Retina (tissue), 1 donor: Measurements from ENCODE around the gene NBL1.

ENCODE experiments used
- DNase-seq: peaks from one replicate; pipeline ENCODE4 v3.0.0-alpha.2; 2016

Gene NBL1, protein sequence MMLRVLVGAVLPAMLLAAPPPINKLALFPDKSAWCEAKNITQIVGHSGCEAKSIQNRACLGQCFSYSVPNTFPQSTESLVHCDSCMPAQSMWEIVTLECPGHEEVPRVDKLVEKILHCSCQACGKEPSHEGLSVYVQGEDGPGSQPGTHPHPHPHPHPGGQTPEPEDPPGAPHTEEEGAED

DNA sequence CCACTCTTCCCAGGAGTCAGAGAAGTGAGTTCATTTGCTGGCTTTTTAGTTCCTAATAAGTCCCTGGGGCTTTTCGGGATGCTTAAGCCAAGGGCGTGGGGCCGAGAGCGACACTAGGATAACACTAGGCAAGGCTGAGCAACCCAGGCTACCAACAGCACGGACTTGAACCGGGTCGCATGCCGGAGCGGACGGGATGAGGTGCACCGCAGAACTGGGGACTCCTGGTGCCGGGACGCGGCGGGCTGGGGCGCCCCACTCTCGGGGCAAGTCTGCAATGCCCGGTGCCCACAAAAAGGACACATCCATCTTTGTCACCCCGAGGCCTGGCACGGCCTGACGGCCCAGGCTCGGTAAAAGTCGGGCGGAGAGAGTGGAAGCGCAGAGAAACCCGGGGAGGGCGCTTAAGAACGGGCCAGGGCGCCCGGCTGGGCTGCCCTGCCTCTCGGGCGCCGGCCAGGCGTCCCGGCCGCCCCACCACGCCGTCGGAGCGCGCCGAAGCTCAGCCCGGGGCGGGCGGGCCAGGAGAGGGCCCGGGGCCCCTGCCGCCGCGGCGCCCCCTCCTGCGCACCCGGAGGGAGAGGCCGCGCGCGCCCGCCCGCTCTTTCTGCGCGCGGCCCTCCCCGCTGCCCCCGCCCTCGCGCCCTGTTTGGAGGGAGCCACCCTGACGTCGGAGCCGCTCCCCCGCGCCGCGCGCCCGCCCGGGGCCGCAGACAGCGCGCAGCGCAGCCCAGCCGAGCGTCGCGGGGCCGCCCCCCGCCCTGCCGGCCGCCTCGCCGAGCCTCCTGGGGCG, at the start of gene NBL1:
TSS of gene NBL1 (plus strand) at position 710 of the 793 bp plus-strand sequence. CDS start 10,720 bp downstream, outside the sequence.
- peak; percentile 64 for DNase-seq

DNA sequence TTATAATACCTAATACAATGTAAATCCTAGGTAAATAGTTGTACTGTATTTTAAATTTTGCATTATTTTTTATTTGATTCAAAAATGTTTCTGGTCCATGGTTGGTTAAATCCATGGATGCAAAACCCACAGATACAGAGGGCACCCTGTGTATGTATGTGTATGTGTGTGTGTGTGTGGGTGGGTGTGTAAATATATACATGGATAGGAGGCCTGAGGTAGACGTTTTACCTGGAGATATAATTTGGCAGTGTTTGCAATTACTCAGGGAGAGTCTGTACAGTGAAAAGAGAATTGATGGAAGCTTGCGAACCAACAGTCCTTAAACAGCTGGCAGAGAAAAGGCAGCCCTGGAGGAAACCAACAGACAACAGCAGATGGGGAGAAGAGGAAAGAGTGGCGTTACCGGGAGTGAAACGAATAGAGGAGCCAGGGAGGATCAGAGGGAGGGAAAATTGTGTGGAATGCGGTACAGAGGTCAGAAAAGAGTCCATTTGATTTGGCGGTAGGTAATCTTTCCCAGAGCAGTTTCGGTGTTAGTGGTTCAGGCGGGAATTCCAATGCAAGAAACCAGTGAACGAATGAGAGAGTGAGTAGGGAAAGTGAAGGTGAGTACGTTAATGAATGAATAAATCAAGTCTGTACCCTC, 47.9 kb upstream of the NBL1 start:
- DNase-seq: no peak

DNA sequence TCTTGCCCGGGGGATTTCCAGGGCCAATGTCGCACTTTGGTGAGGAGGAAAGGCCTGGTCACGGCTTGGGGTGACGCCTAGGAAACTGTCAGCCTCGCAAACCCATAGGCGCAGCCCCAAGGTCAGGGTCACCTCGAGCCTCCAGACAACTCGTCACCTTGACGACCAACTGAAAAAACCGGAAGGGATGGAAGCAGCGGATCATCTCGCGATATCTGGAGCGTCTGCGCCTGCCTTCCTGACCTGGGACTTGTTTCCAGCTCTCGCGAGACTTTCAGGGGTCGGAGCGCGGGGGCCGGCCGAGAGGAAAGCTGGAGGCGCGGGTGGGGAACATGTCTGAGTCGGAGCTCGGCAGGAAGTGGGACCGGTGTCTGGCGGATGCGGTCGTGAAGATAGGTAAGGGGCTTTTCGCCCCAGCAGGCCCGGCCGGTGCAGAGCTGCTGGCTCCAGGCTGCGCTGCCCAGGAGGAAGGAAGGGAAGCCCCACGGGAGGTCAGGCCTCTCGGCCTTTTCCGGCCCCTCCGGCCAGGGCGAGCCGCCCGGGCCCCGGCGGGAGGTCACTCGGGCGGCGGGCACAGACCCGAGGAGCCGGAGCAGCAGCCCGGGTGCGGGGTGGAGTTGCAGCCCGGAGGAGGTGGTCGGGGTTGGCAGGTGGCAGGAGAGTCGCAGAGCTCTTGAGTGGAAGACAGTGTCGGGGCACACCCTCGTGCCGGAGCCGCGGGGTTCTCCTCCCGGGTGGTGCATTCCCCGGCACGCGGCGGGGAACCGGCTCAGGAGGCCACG, 47.2 kb upstream of the NBL1 start:
- peak; percentile 97 for DNase-seq

DNA sequence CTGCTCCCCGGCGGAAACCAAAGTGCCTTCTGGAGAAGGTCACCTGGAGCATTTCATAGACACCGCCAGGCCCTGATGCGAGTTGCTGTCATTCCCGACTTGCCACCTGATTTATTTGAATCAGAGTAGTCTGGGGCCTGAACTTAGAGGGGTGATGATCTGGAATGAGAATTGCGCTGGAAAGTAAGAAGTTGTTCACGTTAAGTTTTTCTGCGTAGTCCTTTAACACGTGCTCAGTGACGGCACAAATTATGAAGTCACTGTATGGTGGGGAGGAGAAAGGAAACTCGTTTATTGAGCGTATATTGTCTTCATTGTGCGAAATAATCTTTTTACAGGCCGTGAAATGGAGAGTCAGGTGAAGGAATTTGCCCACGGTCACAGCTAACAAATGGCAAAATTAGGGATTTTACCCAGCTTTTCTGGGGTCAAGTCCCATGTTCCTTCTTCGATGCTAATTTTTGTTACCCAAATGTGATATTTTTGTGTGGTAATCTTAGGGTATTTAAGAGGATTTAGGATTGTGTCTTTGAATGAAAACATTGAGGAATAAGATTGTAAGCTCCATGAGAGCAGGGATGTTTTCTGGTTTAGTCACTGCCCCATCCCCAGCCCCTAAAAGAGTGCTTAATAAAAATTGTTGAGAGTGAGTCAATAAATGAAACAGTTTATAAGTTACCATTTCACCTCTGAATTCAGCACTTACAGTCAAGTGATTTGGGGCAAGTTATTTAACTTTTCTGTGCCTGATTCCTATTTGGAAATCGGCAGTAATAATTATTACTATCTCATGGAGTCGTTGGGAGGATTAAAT, 46.4 kb upstream of the NBL1 start:
- no peak for DNase-seq

DNA sequence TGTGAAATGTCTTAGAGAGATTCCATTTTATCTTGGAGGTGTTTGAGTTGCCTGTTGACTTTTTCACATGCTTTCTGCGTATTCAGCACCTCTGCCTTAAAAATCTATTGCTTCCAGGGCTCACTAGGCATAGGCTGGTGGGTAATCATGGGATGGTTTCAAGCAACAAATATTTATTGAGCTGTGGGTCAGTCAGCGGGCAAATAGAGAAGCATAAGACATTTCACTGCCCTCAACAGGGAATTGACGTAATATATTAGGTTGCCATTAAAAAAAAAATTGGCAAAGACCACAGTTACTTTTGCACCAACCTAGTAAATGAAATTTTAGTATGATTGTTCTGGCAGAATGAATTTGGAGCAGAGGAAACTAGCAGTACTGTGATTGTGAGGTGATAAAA, 44.3 kb upstream of the NBL1 start:
- DNase-seq: no peak

DNA sequence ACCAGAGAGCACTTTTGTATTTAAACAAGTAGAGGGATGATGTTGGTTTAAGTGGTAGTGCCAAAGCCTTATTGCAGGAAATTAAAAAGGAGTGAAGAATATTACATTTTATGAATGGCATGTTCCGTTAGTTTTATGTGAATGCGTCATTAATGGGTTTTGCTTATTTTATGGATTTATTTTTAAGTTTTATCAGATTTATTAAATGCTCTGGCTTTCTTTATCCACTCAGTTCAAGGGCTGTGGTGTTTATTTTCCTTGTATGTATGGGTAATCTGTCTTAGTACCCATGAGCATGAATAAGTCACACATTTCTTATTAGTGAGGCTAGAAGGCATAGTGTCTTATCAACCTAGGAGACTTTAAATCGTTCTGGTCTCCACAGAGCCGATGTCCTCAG, 41.6 kb upstream of the NBL1 start:
- no peak for DNase-seq

DNA sequence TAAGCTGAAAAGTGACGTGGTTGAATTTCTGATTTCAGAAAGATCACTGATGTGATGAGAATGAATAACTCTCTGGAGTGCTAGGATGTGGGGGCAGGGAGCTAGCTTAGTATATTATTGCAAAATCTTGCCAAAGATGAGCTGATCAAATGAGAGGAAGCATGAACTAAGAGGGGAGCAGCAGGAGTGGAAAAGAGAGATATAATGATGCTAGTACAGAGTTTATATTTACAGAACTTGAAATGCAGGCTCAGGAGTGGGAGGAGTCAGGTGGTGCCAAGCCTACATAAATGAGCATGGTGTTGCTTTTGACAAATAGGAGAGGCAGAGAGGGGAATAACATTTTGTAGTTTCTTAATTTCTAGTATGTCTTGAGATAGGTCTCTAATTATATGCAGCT, 38.1 kb upstream of the NBL1 start:
- no peak for DNase-seq

DNA sequence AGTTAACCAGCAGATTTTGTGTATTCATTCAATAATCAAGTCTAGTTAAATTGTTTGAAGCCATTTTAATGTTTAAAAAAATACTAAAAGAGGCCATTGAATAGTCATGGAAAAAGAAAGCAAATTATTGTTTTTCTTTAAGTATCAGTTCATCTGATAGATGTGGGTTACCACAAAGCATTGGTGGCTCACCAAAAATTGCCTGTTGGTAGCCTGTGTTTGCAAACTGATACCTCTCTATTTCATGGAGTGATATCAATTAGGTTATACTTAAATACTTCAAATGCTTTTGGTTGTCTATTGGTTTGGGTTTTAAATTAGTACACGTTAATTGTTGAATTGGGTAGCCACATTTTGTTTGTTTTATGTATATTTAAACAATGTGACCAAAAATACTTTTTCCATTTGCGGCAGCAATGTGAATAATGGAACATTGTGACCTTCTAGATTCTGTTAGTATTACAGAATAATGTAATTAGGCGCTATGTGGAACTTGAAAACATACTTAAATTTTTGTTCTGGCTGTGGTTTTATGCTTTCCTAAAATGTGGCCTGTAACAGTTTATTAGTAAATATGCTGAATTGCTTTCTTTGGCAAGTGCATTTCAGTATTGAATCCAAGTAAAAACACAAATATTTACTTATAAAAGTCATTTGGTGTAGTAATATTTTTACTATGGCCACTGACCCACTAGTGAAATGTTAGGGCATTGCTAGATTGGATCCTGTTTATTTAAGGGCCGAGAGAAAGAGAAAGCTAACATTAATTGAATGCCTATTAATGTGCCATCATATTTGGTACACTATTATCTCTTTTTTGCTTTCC, 37.1 kb upstream of the NBL1 start:
- DNase-seq: no peak

DNA sequence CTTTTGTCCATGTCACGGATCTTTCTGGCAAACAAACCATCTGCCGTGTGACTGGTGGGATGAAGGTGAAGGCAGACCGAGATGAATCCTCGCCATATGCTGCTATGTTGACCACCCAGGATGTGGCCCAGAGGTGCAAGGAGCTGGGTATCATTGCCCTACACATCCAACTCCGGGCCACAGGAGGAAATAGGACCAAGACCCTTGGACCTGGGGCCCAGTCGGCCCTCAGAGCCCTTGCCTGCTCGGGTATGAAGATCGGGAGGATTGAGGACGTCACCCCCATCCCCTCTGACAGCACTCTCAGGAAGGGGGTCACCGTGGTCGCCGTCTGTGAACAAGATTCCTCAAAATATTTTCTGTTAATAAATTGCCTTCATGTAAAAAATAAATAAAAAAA, 35.9 kb upstream of the NBL1 start:
- no peak for DNase-seq

DNA sequence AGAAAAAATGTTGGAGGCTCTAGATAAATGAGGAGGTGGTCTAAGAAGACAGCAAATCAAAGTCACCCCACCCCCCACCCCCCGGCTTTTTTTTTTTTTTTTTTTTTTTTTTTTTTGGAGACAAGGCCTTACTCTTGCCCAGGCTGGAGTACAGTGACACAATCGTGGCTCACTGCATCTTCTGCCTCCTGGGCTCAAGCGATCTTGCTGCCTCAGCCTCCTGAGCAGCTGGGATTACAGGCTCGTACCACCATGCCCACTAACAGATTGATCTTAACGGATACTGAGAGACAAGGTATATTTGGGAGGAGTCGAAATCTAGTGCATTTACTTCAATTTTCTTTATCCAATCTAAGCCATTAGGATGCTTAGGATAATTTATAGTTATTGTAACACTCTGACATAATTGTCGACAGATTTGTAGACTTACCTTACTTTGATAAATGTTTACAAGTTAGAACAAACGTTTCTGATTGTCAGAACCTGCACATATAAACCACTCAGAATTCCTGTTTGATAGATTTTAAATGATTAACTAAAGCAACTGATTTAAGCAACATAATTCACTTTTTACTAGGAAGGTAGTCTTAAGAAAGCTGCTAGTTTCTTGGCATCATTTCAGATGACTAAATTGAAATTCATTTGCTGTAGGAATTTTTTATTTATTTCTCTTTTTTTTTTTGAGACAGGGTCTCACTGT, 33.7 kb upstream of the NBL1 start:
- DNase-seq: no peak

DNA sequence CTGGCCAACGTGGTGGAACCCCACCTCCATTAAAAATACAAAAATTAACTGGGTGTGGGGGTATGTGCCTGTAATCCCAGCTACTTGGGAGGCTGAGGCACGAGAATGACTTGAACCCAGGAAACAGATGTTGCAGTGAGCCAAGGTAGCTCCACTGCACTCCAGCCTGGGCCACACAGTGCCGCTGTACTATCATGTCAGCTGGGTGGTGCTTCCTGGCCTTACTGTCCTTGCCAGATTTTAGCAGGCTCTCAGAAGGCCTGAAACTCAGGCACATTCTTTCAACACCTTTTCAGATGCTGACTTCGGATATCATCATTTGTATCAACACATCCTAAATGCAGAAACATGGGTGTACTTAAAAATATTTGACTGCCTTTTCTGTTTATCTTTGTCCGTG, 31.6 kb upstream of the NBL1 start:
- DNase-seq: no peak

DNA sequence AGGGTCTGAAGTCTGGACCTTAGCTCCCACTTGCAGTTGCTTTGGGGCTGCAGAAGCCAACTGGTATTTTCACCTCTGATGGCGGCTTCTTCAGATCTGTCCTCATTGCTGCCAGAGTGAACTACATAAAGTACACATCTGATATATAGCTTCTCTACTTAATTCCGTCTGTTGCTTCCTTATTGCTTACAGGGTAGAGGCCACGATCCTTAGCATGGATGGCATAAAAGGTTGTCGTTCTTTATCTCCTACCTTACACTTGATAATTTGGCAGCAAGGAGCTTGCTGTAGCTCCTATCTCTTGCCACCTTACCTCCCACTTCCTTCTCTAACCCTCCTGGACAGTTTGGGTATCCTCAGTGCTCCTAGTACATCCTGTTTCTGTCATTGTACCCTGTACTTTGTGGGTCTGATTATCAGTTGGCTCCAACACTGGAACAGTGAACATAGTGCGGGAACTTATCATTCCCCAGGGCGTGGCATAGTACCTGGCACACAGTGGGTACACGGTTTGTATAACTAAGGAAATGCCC, 30.9 kb upstream of the NBL1 start:
- no peak for DNase-seq

DNA sequence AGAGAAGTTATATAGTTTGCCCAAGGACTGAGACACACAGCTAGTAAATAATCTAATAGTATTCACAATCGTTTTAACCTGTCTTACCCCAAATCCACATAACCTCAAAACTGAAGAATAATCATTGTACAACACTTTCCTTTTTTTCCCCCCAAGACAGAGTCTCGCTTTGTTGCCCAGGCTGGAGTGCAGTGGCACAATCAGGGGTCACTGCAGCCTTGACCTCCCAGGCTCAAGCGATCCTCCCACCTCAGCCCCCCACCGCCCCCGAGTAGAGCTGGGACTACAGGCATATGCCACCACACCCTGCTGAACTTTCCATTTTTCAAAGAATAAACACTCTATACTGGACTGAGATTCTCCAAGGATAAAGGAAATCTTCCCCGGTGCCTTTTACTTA, 28.7 kb upstream of the NBL1 start:
- no peak for DNase-seq

DNA sequence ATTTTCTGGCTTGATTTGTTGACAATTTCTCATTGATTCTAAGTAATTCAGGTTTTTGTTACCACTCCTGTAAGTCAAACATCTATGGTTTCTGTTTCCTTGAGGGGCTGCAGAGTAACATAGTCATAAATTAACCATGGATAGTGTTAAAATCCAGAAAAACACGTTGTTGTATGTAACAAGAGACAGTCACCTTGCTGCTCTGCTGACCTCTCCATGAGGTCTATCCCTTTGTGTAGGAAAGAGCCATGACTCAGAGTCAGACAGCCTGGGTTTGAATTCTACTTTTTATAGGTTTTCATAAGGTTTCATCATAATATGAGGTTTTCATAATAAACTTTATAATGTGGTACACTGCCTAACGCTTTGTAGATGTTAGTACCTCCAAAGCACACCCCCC, 27.6 kb upstream of the NBL1 start:
- DNase-seq: no peak

DNA sequence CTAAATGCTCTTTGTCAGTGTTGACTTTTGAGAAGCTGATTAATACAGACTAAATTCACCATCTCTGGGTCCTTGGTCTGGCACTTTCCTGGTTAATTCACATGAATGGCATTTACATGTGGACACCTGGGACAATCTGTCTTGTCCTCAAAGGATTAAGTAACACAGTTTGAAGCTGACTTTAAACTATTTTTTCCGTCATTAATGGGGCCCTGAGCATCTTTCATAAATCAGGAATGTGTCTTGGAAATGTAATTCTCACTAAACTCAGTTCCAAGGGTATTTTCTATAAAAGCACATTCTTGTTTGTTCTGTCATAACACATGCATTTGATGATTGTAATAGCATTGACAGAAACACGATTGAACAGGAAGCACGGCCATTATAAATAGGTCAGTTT, 26.7 kb upstream of the NBL1 start:
- no peak for DNase-seq

DNA sequence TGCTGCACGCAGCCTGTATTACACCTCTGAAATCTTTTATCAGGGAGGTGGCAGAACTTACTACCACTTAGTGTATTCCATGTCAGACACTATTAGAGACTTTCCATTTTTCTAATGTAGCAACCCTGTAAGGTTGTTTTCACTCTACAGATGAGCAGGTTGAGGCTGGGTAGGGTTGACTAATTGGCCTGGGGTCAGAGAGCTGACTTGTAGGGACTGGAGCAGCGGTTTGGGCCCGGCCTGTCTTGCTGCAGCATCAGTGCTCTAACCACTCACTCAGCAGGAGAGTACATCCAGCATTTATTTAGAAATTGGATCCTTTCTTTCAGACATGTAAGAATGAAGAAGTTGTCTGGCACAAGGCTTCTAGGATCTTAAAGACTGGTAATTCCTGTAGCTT, 25.7 kb upstream of the NBL1 start:
- DNase-seq: no peak

DNA sequence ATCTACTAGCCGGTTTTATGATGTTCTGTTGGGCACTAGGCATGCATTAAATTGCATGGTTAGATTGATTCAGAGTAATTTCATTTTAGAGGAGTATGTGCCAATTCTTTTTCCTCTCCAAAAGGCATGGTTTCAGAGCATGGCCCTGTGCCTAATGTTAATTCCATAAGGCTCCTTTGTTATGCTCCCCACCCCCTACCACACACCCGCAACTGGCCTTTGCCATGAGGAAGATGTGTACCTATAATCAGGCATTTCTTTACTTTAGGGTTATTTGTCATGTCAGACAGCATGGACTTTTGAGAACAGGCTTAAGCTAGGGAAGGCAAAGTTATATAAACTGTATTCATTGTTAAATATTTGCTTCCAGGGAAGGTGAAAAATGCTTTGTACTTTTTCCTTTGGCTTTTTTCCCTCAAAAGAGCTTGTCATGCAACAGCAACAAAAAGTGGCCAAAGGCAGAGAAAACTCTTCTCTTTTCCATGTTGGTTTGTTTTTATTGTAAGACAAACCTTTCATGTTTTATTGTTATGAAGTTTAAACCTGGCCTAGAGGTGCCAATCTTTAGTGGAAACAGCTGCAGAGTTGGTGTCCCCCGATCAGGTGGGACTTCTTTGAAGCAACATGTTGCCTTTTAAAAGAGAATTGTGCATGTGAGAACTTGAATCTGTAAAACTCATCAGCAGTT, 24.3 kb upstream of the NBL1 start:
- DNase-seq: no peak

DNA sequence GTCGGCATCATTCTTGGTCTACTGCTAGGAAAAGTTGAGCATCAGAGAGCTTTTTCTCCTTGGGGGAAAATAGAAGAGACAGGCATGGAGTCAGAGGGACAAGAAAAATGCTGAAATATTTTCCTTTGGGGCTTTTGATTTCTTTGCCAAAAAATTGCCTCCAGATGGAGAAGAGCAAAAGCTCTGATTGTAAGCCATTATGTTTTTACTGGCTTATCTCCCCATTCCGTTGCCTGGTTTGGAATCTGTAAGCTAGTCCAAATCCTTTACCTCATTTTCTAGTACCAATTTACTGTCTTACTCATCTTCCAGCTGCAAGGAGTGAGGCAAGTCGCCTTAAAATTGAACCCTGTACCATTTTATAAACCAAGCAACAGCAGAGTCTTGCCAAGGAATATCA, 23.3 kb upstream of the NBL1 start:
- no peak for DNase-seq

DNA sequence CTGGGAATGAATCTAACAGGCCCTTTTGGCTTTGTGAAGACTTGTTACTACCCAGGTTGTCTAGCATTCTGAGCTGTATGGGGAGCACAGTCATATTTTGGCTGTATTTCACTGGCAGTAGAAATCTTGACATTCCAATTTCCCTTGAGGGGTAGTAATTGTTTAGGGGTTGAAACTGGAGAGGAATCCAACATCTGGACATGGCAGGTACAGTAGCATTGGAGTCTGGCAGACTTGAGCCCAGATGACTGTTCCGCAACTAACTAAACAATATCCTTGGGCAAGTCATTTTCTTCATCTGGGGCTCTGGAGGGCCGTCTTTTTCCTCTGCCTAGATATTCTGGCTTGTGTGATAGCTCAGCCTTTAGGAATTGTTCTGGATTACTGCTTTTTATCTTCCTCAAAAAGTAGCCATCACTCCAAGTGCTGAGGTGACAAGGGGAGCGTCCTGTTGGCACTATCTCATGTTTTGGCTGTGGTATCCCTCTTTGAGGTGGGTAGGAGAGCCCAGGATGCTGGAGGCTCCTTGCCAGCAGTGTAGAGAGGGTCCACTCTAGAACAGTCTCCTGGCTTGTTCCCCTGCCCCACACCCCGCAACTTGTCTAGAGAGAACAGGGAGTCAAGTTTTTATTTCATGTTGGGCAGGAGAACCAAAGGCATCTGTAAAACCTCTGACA, 22.7 kb upstream of the NBL1 start:
- no peak for DNase-seq

DNA sequence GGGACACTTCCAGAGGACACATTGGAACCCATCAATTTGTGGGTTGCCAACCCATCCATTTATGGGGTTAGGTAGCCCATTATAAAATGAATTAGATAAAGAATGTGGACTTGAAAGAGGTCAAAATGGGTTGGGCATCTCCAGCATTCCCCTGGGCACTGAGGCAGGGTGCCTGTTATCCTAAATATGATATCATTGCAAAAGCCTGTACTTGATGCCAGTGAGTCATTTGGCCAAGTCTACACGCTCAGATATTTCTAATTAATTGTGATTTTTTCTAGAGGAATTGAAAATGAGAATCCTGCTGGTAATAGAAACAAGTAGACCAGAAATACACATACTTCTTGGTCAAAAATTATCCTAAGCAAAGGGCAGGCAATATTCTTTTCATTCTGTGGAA, 21.9 kb upstream of the NBL1 start:
- DNase-seq: no peak
